ENCODE measurements around the gene SEMA3B. TPM values are rescaled to one million over a fixed set of nuclear protein-coding genes. Genes with fewer than 3 reads are reported as not detected.
A peak's percentile ranks its signal among the peaks of the same experiment; 100 is the strongest.

Gene SEMA3B
- total and polyA plus RNA-seq, 9 of the 15 experiments (the other 6 are each of a cell fraction or from before 2014, with no cell fraction given), result 0.03 to 1.8 (median 0.55) TPM; not detected in 1

GRCh38 chr3:50250514-50250913, 18.4 kb upstream of the SEMA3B start:
- in situ Hi-C loops (cut with MboI), result no loop called here
- no TSS peak for BruUV-seq (replicated peaks)
- peak overlapping the region in 1 of 2 experiments; percentile 55; a peak in 1 of 4 replicates for H3K9ac ChIP-seq (ENCODE audit: insufficient read depth in 1 of 2, low read depth in 2 of 2, low read length in 2 of 2)

More at GRCh38 chr3:50250514-50250913, 18.4 kb upstream of the SEMA3B start:
- ATAC-seq (no peak), FAIRE-seq (no peak), DNase-seq (ENCODE audit: extremely low read depth in 1 of 4, low spot score in 3 of 4) (no peak)
- ChIA-PET CTCF (ENCODE audit: low intra/inter-chr PET ratio) (no interaction called here), POLR2A (interaction anchor here (0.6 to 1.3 kb wide), 3 partner anchors 9 to 15 kb away, joined by 3 to 4 read pairs (median 4); partner anchors contain the start of gene GNAI2)
- H4K20me1 ChIP-seq (replicated peaks; ENCODE audit: control insufficient read depth, insufficient read depth, low read length), result no peaks in the 10 kb centered on the region
- H3K4me3 ChIP-seq, result no peak overlapping the region
- H3K36me3 ChIP-seq (ENCODE audit: control insufficient read depth, insufficient read depth, low read length), result peaks cover 9% of the 10 kb centered on the region; the same call in 1 of the 3 replicates
- peaks cover 19% of the 10 kb centered on the region for H3K79me2 ChIP-seq (ENCODE audit: control insufficient read depth, insufficient read depth, low read length)
- TF ChIP-seq NELFE (IDR thresholded peaks at IDR 0.05; ENCODE audit: insufficient read depth, insufficient read length), result no peak
- TF ChIP-seq ELF4 (CRISPR knock-in tag; IDR thresholded peaks at IDR 0.05), result no peak
- no peak for TF ChIP-seq ZNF436 (CRISPR knock-in tag; IDR thresholded peaks at IDR 0.05)
- TF ChIP-seq TGIF2 (CRISPR knock-in tag; IDR thresholded peaks at IDR 0.05), result no peak
- TF ChIP-seq POLR3A (IDR thresholded peaks at IDR 0.05; ENCODE audit: borderline replicate concordance, extremely low read depth, insufficient read depth, insufficient read length), result no peak
- no peak for TF ChIP-seq MITF (IDR thresholded peaks at IDR 0.05)
- no peak for TF ChIP-seq HSF4 (CRISPR knock-in tag; IDR thresholded peaks at IDR 0.05; ENCODE audit: borderline replicate concordance)
- no peak for TF ChIP-seq ZNF76 (CRISPR knock-in tag; IDR thresholded peaks at IDR 0.05; ENCODE audit: borderline replicate concordance)
- no peak for TF ChIP-seq MEF2A (IDR thresholded peaks at IDR 0.05; ENCODE audit: control insufficient read depth, low read depth, low read length)
- no peak for TF ChIP-seq SREBF2 (CRISPR knock-in tag; IDR thresholded peaks at IDR 0.05)
- TF ChIP-seq ZNF133 (CRISPR knock-in tag; IDR thresholded peaks at IDR 0.05), result no peak
- H3K27me3 ChIP-seq (ENCODE audit: control insufficient read depth in 2 of 2, insufficient read depth in 2 of 2, low read length in 2 of 2), result no peaks in the 10 kb centered on the region
- no peak overlapping the region for H2AFZ ChIP-seq (ENCODE audit: low read depth, low read length)
- no CpG with 5 or more reads among the region's 4 CpGs for WGBS (ENCODE audit: insufficient coverage, low coverage, missing lambda C conversion rate)
- H3K4me1 ChIP-seq (replicated peaks in 1 of 2; ENCODE audit: control insufficient read depth in 2 of 2, insufficient read depth in 2 of 2, low read length in 2 of 2), result peaks cover 17 to 31% of the 10 kb centered on the region in 2 experiments
- no peak overlapping the region for H3K27ac ChIP-seq (ENCODE audit: extremely low read depth, low read depth, low read length)
- H3K4me2 ChIP-seq (ENCODE audit: insufficient read depth, low read length), result no peak overlapping the region
- no peaks in the 10 kb centered on the region for H3K9me1 ChIP-seq (ENCODE audit: control insufficient read depth, insufficient read depth, low read length)
- no peaks in the 10 kb centered on the region for H3K9me3 ChIP-seq (replicated peaks; ENCODE audit: control insufficient read depth, insufficient read depth, low read depth, low read length)
- intact Hi-C loops (cut with micrococcal nuclease), result no loop called here
